ENCODE measurements around the gene CDKL4. TPM values are rescaled to one million over a fixed set of nuclear protein-coding genes. Genes with fewer than 3 reads are reported as not detected.

Gene CDKL4
- total RNA-seq, 2 donors from 2014 or later: 0.79 to 0.89 TPM

DNA sequence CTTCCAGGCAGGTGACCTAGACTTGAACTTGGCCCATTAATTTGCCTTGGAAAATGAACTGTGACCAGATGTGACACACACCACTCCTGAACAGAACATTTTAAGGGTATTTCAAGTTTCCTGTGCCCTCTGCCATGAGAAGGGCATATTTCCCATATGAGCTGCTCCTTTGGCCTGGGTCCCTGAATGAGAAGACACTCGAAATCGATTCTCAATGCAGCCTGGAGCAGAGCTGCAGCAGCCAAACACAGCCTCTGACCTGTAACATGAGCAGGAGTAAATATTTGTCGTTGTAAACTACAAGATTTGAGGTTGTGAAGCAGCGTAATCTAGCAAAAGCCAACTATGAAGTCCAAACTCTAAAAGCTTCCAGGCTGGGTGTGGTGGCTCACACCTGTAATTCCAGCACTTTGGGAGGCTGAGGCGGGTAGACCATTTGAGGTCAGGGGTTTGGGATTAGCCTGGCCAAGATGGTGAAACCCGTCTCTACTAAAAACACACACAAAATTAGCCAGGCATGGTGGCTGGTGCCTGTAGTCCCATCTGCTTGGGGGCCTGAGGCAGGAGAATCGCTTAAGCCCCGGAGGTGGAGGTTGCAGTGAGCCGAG, 92.8 kb downstream of the CDKL4 start:
- TF ChIP-seq, protein P1, sequence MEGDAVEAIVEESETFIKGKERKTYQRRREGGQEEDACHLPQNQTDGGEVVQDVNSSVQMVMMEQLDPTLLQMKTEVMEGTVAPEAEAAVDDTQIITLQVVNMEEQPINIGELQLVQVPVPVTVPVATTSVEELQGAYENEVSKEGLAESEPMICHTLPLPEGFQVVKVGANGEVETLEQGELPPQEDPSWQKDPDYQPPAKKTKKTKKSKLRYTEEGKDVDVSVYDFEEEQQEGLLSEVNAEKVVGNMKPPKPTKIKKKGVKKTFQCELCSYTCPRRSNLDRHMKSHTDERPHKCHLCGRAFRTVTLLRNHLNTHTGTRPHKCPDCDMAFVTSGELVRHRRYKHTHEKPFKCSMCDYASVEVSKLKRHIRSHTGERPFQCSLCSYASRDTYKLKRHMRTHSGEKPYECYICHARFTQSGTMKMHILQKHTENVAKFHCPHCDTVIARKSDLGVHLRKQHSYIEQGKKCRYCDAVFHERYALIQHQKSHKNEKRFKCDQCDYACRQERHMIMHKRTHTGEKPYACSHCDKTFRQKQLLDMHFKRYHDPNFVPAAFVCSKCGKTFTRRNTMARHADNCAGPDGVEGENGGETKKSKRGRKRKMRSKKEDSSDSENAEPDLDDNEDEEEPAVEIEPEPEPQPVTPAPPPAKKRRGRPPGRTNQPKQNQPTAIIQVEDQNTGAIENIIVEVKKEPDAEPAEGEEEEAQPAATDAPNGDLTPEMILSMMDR (IDR thresholded peaks at IDR 0.05): no peak
- Histone ChIP-seq H3K36me3 (no peaks in the 10 kb centered on the region), H3K4me1 (no peaks in the 10 kb centered on the region), H3K9me3 (no peaks in the 10 kb centered on the region), H3K27ac (no peak overlapping the region), H3K4me3 (no peak overlapping the region), H3K27me3 (no peaks in the 10 kb centered on the region)
- DNase-seq (ENCODE audit: low spot score): no peak

- no peak overlapping the region for H3K27ac ChIP-seq
- TF ChIP-seq, protein P1 (IDR thresholded peaks at IDR 0.05): no peak
- H3K36me3 ChIP-seq: no peaks in the 10 kb centered on the region
These were observed 93.6 kb downstream of the CDKL4 start for GRCh38 chr2:39150102-39150562.

DNA sequence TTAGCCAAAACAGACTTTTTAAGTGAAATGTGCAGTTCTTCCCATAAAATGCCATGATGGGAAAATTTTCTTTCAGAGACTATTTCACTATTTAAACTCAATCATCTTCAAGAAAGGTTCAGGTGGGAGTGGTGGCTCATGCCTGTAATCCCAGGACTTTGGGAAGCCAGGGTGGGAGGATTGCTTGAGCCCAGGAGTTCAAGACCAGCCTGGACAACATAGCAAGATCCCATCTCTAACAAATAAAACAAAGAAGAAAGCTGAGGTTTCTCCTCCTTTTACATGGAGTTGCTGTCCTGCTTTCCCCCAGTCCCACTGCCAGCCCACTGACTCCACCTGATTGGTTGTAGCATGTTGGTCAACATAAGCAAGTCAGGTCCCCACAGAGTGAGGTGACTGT, 97.1 kb downstream of the CDKL4 start:
- Histone ChIP-seq H3K27me3 (no peaks in the 10 kb centered on the region), H3K27ac (no peak overlapping the region), H3K9me3 (no peaks in the 10 kb centered on the region), H3K4me3 (no peak overlapping the region), H3K36me3 (no peaks in the 10 kb centered on the region), H3K4me1 (peaks cover 0 to 2% of the 10 kb centered on the region in 2 donors)
- no peak for DNase-seq (ENCODE audit: low spot score)
- TF ChIP-seq, protein P1 (IDR thresholded peaks at IDR 0.05): no peak

More at GRCh38 chr2:39150102-39150562, 93.6 kb downstream of the CDKL4 start:
- Histone ChIP-seq H3K9me3 (no peaks in the 10 kb centered on the region), H3K27me3 (no peaks in the 10 kb centered on the region), H3K4me1 (no peaks in the 10 kb centered on the region), H3K4me3 (no peak overlapping the region)
- no peak for DNase-seq (ENCODE audit: low spot score)

GRCh38 chr2:39145906-39146421, 97.8 kb downstream of the CDKL4 start:
- Histone ChIP-seq H3K9me3 (no peaks in the 10 kb centered on the region), H3K36me3 (no peaks in the 10 kb centered on the region), H3K27ac (no peak overlapping the region), H3K4me3 (no peak overlapping the region), H3K4me1 (peaks cover 0 to 9% of the 10 kb centered on the region in 2 donors), H3K27me3 (no peaks in the 10 kb centered on the region)
- DNase-seq (ENCODE audit: low spot score): no peak
- TF ChIP-seq, protein P1 (IDR thresholded peaks at IDR 0.05): no peak

- no peak for DNase-seq (ENCODE audit: low spot score)
- H3K4me1 ChIP-seq: peaks cover 0 to 11% of the 10 kb centered on the region in 2 donors
- H3K4me3 ChIP-seq: no peak overlapping the region
- TF ChIP-seq, protein P1 (IDR thresholded peaks at IDR 0.05): no peak
- no peaks in the 10 kb centered on the region for H3K36me3 ChIP-seq
- no peaks in the 10 kb centered on the region for H3K27me3 ChIP-seq
- H3K9me3 ChIP-seq: no peaks in the 10 kb centered on the region
- H3K27ac ChIP-seq: no peak overlapping the region
These were observed 99.4 kb downstream of the CDKL4 start for GRCh38 chr2:39144416-39144815.
